ENCODE measurements around the gene GNB1.

The GNB1 gene

GRCh38 chr1:1919304-1920056 is 28.6 kb upstream of the GNB1 start:
- Histone ChIP-seq H3K79me2 (ENCODE audit: insufficient read depth, low read length) (no peaks in the 10 kb centered on the region), H3K4me2 (ENCODE audit: insufficient read depth, low read length) (peak overlapping the region; percentile 75), H4K20me1 (ENCODE audit: insufficient read depth, low read length) (0 out of 2 replicates have a peak, but pooled peaks cover 12% of the 10 kb centered on the region), H3K9ac (ENCODE audit: low read depth, low read length) (peak overlapping the region; percentile 41; the same call in 1 of the 2 replicates), H2AFZ (ENCODE audit: low read depth, low read length) (no peak overlapping the region), H3K4me3 (ENCODE audit: low read depth in 1 of 2, low read length in 2 of 2) (peak overlapping the region in 1 of 2 experiments; percentile 55; a peak in 2 of 4 replicates), H3K27me3 (ENCODE audit: insufficient read depth, low read length, poor library complexity) (no peaks in the 10 kb centered on the region), H3K9me3 (ENCODE audit: insufficient read depth, low read length, severe bottlenecking) (no peaks in the 10 kb centered on the region), H3K27ac (ENCODE audit: low read length) (no peak overlapping the region), H3K36me3 (ENCODE audit: insufficient read depth, low read length) (no peaks in the 10 kb centered on the region), H3K4me1 (ENCODE audit: insufficient read depth, low read length) (peaks cover 17% of the 10 kb centered on the region)
- TF ChIP-seq, protein P1, sequence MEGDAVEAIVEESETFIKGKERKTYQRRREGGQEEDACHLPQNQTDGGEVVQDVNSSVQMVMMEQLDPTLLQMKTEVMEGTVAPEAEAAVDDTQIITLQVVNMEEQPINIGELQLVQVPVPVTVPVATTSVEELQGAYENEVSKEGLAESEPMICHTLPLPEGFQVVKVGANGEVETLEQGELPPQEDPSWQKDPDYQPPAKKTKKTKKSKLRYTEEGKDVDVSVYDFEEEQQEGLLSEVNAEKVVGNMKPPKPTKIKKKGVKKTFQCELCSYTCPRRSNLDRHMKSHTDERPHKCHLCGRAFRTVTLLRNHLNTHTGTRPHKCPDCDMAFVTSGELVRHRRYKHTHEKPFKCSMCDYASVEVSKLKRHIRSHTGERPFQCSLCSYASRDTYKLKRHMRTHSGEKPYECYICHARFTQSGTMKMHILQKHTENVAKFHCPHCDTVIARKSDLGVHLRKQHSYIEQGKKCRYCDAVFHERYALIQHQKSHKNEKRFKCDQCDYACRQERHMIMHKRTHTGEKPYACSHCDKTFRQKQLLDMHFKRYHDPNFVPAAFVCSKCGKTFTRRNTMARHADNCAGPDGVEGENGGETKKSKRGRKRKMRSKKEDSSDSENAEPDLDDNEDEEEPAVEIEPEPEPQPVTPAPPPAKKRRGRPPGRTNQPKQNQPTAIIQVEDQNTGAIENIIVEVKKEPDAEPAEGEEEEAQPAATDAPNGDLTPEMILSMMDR (IDR thresholded peaks at IDR 0.05; ENCODE audit: borderline replicate concordance, extremely low read depth, low read length, poor library complexity, severe bottlenecking): no peak
- no peak for TF ChIP-seq EZH2 (IDR thresholded peaks at IDR 0.05; ENCODE audit: borderline replicate concordance, low read depth, low read length, severe bottlenecking)
- DNase-seq (peak; percentile 98), ATAC-seq (ENCODE audit: insufficient read depth, low read depth) (peak; percentile 84)

- Histone ChIP-seq H3K4me2 (ENCODE audit: insufficient read depth, low read length) (peak within 1 kb of the TSS; percentile 75), H3K36me3 (ENCODE audit: insufficient read depth, low read length) (no peaks in the 10 kb centered on the region), H3K9ac (ENCODE audit: low read depth, low read length) (peak within 1 kb of the TSS; percentile 41; the same call in 1 of the 2 replicates), H3K9me3 (ENCODE audit: insufficient read depth, low read length, severe bottlenecking) (no peaks in the 10 kb centered on the region), H4K20me1 (ENCODE audit: insufficient read depth, low read length) (0 out of 2 replicates have a peak, but pooled peaks cover 12% of the 10 kb centered on the region), H3K27me3 (ENCODE audit: insufficient read depth, low read length, poor library complexity) (no peaks in the 10 kb centered on the region), H2AFZ (ENCODE audit: low read depth, low read length) (no peak within 1 kb of the TSS; the same call in 1 of the 2 replicates), H3K4me3 (ENCODE audit: low read depth in 1 of 2, low read length in 2 of 2) (peak within 1 kb of the TSS in 1 of 2 experiments; percentile 55; a peak in 2 of 4 replicates), H3K27ac (ENCODE audit: low read length) (no peak within 1 kb of the TSS), H3K4me1 (ENCODE audit: insufficient read depth, low read length) (peaks cover 17% of the 10 kb centered on the region), H3K79me2 (ENCODE audit: insufficient read depth, low read length) (no peaks in the 10 kb centered on the region)
- ATAC-seq (ENCODE audit: insufficient read depth, low read depth) (no peak), DNase-seq (no peak)
- TF ChIP-seq EZH2 (IDR thresholded peaks at IDR 0.05; ENCODE audit: borderline replicate concordance, low read depth, low read length, severe bottlenecking): no peak
- TF ChIP-seq, protein P1 (IDR thresholded peaks at IDR 0.05; ENCODE audit: borderline replicate concordance, extremely low read depth, low read length, poor library complexity, severe bottlenecking): no peak
These were observed 28.0 kb upstream of the GNB1 start, which contains the start of gene TMEM52 for GRCh38 chr1:1918901-1919303. TSS of gene TMEM52 (minus strand) at chr1:1919279. CDS start at chr1:1919265, 14 bp downstream.

DNA sequence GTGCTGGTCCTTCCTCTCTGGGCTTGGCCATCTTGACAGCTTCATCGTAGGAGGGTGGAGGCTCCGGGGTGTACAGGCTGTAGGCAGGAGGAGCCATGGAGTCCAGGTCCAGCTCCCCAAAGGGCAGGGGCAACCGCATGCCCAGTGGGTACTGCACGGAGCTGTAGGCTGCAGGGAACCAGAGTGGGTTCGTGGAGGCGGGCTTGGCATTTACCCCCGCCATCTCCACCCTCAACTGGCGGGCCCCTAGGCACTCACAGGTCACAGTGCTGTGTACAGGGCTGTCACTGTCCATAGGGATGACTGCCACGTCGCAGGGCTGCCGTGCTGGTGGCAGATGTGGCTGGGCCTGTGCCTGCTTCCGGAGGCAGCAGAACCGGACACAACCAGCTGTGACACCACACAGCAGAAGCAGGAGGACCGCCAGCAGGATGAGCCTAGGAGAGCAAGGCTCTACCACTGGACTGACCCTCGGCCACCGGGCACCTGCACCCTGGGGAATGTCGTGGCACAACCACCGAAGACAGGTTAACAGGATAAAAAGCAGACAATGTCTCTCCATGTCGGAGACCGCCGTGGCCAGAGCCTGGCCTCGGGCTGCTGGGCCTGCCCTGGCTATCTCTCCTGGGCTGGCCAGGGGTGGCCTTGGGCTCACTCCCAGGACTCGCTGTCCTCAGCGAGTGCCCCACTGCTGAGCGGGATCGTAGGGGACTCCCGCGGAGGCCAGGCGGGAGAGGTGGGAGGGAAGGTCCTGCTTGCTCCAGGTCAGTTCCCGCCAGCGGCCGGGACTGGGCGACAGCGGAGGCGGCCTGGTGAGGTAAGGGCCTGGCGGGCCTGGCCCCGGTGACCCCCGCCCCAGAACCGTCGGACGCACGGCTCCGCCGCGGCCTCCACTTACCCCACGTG is 27.4 kb upstream of the GNB1 start:
- Histone ChIP-seq H3K27me3 (ENCODE audit: insufficient read depth, low read length, poor library complexity) (no peaks in the 10 kb centered on the region), H3K9ac (ENCODE audit: low read depth, low read length) (peak overlapping the region; percentile 41; the same call in 1 of the 2 replicates), H3K4me3 (ENCODE audit: low read depth in 1 of 2, low read length in 2 of 2) (peak overlapping the region in 1 of 2 experiments; percentile 55; a peak in 2 of 4 replicates), H3K4me2 (ENCODE audit: insufficient read depth, low read length) (peak overlapping the region; percentile 75), H2AFZ (ENCODE audit: low read depth, low read length) (no peak overlapping the region; the same call in 1 of the 2 replicates), H3K36me3 (ENCODE audit: insufficient read depth, low read length) (no peaks in the 10 kb centered on the region), H3K79me2 (ENCODE audit: insufficient read depth, low read length) (no peaks in the 10 kb centered on the region), H4K20me1 (ENCODE audit: insufficient read depth, low read length) (0 out of 2 replicates have a peak, but pooled peaks cover 12% of the 10 kb centered on the region), H3K27ac (ENCODE audit: low read length) (no peak overlapping the region), H3K4me1 (ENCODE audit: insufficient read depth, low read length) (peaks cover 17% of the 10 kb centered on the region), H3K9me3 (ENCODE audit: insufficient read depth, low read length, severe bottlenecking) (no peaks in the 10 kb centered on the region)
- ATAC-seq (ENCODE audit: insufficient read depth, low read depth) (no peak), DNase-seq (no peak)
- TF ChIP-seq EZH2 (IDR thresholded peaks at IDR 0.05; ENCODE audit: borderline replicate concordance, low read depth, low read length, severe bottlenecking): no peak
- TF ChIP-seq, protein P1 (IDR thresholded peaks at IDR 0.05; ENCODE audit: borderline replicate concordance, extremely low read depth, low read length, poor library complexity, severe bottlenecking): no peak

Measured in DND-41 (cell line).